Raji (cell line): ENCODE results near the gene NRP1.

Experiments
- POLR2A ChIP-seq: IDR thresholded peaks from 2 replicates; pipeline ENCODE4 v1.6.1; 2011; ENCODE audit warnings: low read depth, low read length, control low read depth; ENCODE audit not compliant: insufficient read depth

NRP1 gene

DNA sequence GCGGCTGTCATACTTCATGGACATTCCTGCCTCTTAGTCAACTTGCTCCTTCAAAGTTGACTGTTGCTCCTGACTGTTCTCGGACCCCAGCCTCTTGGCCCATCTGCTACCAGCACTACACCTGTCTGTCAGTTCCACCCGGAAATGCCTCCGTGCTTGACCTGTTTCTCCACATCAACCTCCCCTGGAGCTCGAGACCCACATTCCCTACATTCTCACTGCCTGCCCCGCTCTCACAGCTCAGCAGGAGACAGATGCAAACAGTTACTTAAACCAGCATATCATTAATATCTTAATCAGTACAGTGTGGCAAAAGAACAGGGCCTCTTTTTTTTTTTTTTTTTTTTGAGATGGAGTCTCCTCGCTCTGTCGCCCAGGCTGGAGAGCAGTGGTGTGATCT is 174.3 kb downstream of the NRP1 start:
- no peak for TF ChIP-seq POLR2A

- TF ChIP-seq POLR2A = no peak
Observed at GRCh38 chr10:33157103-33157502, 177.4 kb downstream of the NRP1 start.

- no peak for TF ChIP-seq POLR2A
Observed at GRCh38 chr10:33155720-33156638, 178.5 kb downstream of the NRP1 start.

DNA sequence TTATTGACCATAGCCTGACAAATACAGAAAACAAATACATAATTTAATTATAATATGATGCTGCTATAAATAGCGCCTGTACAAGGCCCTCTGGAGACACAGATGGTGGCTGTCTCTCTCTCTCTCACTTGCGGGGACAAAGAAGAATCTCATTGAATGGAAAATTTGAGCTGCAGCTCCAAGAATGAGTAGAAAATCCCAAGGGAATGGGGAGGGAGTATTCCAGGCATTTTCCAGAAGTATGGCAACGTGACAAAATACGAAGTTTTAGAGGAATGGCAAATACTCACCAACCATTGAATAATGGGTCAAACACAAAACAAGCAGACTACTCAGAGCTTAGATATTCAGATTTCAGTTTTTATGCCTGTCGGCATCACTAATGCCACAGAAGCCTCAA is 179.9 kb downstream of the NRP1 start:
- no peak for TF ChIP-seq POLR2A

DNA sequence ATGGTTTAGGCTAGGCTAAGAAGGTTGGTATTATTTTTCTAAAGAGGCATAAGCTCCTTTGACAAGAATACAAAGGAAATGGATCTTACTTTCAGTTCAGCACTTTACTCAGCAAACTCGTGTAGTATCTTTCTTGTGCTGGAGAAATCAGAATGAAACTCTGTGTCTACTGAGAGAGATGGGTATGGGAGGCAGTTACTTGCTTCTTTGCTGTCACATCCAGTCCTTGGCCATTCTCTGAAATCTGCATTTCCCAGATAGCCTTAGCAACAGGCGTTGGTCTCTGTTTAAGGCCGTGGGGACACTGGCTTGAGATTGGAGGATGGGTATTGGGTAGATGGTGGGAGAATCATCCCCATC is 180.5 kb downstream of the NRP1 start:
- TF ChIP-seq POLR2A = no peak

DNA sequence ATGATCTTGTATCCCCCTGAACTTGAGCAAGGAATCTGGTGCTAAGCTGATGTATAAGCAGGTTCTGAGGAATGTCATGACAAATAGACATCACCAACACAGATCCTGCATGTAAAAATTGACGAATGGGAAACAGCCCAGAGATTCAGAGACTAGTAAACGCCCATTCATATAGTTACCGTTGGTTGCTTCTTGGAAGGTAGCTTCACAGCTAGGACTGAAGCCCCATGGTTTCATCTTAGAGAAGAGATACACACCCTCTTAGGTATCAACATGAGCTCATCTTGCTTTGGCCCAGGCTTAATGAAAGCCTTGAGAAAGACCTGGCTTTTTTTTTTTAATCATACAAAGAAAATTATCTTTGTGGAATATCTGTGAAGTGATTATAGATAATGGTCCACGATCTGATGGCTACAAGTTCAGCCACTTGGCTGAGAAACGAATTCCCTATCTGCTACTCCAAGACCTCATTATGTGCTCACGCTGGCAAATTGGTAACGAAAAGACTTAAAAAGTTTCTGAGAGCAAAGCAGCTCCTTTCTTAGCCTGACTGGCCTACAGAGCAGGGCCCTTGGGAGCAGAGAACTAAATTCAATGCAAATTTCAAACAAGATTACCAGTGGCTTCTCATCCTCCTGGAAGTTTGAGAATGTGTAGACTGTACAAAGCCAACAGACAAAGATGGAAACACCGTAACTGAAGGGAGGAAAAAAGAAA is 181.1 kb downstream of the NRP1 start:
- no peak for TF ChIP-seq POLR2A

GRCh38 chr10:33152750-33153149 is 181.7 kb downstream of the NRP1 start:
- TF ChIP-seq POLR2A = no peak

GRCh38 chr10:33152146-33152545 is 182.3 kb downstream of the NRP1 start:
- no peak for TF ChIP-seq POLR2A

GRCh38 chr10:33151344-33151864 is 183.1 kb downstream of the NRP1 start:
- TF ChIP-seq POLR2A = no peak

DNA sequence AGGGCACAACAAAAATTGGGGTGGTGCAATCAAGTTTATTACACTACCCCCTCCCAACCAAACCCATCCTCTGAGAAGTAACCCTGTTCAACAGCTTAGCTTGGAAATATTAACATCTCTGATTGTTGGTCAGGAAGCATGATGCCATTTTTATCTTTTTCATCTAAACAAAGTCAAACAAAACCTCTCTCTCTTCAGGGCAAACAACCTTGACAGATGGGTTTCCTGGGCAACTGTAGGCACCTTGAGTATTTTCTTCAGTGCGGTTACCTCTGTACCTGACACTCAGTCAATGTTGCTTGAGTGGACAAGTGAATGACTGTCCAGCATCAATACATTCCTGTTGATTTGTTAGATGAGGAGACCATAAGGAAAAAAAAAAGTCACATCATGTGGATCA is 183.6 kb downstream of the NRP1 start:
- TF ChIP-seq POLR2A = no peak

GRCh38 chr10:33150146-33150545 is 184.3 kb downstream of the NRP1 start:
- TF ChIP-seq POLR2A = no peak

- no peak for TF ChIP-seq POLR2A
Observed at GRCh38 chr10:33147013-33147310, 187.5 kb downstream of the NRP1 start.

DNA sequence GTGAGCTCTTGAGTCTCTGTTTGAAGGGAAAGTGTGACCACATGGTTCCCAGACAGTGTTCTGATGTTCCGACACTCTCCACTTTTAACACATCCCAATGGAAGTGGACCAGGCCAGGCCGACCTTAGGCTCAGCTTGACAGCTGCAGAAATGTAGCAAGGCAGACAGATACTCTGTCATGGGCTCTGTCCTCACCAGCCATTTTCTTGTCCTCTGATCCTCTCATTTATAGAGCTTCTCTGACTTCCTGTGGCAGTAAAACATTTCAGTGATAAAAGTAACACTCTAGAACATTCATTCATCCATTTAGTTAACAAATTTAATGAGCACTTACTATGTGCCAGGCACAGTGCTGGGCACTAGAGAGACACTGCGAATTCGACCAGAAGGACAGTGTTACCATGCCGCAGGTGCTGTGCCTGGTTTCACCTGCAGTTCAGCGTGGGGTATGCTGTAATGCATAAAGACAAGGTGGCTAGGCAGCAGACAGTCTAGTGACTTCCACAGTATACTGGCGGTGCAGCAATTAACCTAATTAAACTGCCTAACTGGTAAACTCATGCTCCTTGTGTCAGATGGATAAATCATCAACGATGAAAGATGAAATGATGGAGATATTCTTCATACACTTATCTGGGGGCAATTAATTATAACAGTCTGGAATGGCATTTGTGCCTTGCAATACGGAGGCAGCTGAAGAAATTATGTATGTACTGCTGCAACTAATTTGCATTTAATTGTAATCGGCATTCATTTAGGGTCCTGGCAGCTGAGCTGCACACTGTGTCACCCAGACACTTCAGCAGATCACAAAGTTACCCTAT is 188.1 kb downstream of the NRP1 start:
- no peak for TF ChIP-seq POLR2A

- TF ChIP-seq POLR2A = no peak
Observed at GRCh38 chr10:33145451-33146188, 188.8 kb downstream of the NRP1 start.

- no peak for TF ChIP-seq POLR2A
Observed at GRCh38 chr10:33143160-33143728, 191.2 kb downstream of the NRP1 start.

DNA sequence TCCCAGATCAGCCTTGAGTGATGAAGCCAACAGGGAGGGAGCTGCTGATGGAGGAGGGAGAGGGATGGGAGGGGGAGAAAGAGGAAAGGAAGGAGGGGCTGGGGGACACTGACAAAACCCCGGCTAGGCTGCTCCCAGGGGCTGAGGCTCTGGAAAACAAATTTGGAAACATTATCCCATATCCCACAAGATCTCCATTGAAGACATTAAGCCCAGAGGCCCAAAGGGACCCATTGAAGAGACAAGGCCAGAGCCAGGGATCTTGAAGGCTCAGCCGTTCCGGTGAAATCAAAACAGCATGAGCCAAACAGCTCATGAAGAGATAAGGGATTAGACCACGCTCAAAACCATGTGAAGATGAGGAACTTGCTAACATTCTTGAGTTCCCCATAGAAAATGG is 192.2 kb downstream of the NRP1 start:
- no peak for TF ChIP-seq POLR2A
